HG03064 (cell line): Measurements from ENCODE around the gene BBX.

Experiments
- ATAC-seq: cut with Tn5 transposase; IDR thresholded peaks from one replicate; pipeline ENCODE4 v1.9.1; 2021; ENCODE audit warnings: low read depth; ENCODE audit not compliant: unreplicated experiment

BBX gene

DNA sequence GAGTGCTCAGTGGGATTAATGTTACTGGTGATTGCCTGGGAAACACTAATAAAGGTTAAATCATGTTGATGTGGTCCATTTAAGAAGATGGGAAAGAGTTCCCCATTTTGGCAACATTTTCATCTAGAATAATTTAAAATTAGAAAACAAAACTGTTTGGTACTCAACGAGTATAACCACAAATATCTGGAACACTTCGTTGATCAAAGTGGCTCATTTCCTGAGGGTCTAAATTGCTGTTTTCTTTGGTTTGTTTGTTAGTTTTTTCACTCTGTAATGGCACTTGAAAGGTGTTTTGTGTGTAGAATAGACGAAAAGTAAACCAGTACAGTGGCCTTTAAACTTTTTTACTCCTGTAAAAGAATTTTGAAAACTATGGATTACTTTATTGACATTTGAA is 73.9 kb downstream of the BBX start:
- ATAC-seq, result no peak

- peak; percentile 91 for ATAC-seq
Observed at GRCh38 chr3:107598926-107599771, 76.4 kb downstream of the BBX start.

- ATAC-seq, result no peak
Observed at GRCh38 chr3:107599772-107600145, 77.0 kb downstream of the BBX start.

DNA sequence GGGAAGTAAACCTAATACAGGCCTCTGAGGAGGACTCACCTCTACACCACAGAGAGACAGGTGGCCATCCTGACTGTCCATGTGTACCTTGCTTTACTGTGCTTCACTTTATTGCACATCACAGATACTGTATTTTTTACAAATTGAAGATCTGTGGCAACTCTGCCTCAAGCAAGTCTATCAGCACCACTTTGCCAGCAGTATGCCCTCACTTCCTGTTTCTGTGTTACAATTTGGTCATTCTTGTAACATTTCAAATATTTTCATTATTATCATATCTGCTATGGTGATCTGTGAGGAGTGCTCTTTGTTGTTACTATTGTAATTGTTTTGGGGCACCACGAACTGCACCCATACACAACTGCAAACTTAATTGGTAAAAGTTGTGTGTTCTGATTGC is 78.0 kb downstream of the BBX start:
- no peak for ATAC-seq

DNA sequence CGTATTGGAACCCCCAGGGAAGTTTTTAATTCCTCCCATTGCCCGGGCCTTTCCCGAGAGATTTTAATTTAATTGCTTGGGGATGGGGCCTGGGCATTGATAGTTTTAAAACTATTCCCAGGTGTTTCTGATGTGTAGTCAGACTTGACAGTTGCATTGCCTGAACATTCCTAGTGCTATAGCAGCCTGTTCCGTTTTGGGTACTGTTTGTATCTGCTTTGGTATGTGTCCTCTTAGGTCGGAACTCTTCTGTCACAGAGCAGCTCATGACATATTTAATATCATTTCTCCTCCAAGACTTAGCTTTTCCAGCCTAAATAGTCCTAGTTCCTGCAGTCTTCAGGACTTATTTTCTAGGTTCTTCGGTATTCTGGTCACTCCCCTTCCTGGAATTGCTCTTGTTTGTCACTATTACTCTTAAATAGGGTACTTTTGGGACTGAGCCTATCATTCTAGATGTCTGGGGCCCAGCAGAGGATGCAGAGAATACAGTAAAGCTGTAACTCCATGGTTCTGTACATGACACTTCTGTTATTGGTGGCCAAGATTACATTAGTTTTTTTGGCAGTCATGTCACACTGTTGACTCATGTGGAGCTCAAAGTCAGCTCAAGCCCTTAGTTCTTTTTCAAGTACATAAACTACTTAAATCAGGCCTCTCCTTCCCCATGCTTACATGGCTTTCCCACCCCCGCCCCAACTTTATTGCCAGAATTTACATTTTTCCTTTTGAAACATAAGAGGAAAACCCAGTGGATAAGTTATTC is 81.5 kb downstream of the BBX start:
- no peak for ATAC-seq

DNA sequence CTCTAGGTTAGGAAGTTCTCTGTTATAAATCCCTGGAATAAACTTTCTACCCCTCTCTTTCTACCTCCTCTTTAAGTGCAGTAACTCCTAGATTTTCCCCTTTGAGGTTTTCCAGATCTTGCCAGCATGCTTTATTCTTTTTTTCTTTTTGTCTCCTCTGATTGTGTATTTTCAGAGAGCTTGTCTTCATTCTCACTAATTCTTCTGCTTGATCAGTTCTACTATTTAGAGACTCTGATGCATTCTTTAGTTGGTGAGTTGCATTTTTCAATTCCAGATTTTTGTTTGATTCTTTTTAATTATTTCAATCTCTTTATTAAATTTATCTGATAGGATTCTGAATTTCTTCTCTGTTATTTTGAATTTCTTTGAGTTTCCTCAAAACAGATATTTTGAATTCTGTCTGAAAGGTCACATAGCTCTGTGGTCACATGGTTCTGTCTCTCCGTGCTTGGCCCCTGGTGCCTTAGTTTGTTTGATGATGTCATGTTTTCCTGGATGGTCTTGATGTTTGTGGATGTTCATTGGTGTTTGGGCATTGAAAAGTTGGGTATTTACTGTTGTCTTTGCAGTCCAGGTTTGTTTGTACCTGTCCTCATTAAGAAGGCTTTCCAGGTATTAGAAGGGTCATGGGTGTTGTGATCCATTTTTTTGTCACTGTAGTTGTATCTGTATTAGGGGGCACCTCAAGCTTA is 89.2 kb downstream of the BBX start:
- ATAC-seq, result no peak

DNA sequence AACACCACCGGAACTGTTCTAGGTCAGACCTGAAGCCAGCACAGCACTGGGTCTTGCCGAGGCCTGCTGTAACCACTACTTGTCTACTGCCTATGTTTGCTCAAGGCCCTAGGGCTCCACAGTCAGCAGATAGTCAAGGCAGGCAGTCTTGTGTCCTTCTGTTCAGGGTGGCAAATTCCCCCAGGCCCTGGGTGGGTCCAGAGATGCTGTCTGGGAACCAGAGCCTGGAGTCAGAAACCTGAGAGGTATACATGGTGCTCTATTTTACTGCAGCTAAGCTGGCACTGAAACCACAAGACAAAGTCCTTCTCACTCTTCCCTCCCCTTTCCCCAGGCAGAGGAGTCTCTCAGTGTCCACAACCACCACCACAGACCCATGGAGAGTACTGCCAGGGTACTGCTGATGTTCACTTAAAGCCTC is 89.9 kb downstream of the BBX start:
- ATAC-seq, result no peak

- ATAC-seq, result no peak
Observed at GRCh38 chr3:107619549-107619948, 96.8 kb downstream of the BBX start.

- ATAC-seq, result no peak
Observed at GRCh38 chr3:107620534-107620933, 97.8 kb downstream of the BBX start.

DNA sequence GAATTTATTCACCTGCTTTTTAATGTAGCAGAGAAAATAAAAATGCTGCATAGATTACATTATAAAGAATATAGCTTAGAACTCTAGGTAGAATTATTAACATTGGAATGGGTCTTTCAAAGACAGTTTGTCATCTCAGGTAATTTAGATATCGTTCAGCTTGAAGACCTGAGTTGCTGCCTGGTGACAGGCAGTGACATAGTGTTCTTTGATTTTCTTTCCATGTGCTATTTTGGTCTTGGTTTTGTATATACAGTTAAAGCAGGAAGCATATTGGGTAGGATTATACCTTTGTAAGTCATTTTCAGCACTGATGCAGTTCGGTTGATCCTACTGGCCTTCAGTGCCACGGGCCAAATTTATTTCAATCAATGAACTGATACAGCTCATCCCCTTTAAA is 98.7 kb downstream of the BBX start:
- no peak for ATAC-seq

DNA sequence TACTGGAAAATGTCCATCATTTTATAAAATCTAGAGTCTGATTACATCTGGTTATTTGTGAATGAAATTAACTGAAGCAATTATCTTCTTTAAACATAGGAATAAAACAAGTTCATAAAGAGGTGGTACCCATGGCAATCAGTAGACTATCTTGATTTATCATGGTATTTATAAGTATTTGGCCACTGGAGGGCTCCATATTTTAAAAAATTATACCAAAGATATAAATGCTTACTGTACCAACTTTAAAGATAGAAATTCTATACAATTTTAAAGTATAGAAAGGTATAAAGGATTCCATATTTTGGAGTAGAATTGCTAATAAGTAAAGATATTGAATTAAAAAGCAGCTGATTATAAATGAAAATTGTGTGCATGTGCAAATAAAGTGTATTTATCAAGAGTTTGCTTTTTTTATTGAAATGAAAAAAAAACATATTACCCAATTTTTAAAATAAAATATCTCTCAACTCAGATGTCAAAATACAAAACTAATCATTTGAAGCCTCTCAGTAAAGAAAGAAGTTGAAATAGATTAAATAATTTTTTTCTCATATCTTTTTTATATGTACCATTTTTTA is 105.3 kb downstream of the BBX start:
- ATAC-seq, result no peak

DNA sequence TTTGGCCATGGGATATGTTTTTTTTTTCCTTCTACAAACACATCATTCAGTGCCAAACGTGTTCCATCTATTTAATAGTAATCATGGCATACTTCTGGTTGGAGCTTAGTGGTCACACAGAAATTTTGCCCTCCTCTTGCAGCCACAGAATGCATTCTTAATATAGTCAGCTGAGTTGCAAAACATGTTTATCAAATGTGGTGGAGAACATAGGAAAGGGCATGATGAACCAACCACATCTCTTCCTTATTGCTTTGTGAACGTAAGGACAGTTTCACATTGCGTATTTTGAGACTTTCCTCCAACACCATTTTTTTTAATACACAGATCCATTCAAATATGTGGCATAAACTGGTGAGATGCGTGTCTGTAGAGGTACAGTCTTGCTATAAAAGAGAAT is 106.8 kb downstream of the BBX start:
- ATAC-seq, result no peak

DNA sequence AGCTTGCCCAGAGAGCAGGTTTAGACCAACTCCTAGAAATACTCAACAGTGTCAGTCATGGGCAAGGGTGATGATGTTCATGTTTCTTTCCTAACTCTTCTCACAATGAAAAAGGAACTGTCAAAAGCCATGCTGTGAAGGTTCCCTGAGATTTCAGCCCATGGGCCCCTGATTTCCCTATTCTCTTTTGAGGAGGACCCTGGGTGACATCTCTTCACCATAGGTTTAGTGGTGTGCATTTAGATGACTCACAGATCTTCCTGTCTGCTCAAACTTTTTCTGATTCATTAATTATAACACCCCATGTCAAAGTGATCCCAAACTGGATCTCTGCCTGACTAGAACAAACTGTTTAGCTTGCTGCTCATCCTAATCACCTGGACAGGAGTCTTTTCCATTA is 108.0 kb downstream of the BBX start:
- no peak for ATAC-seq

GRCh38 chr3:107632576-107632975 is 109.8 kb downstream of the BBX start:
- ATAC-seq, result no peak

DNA sequence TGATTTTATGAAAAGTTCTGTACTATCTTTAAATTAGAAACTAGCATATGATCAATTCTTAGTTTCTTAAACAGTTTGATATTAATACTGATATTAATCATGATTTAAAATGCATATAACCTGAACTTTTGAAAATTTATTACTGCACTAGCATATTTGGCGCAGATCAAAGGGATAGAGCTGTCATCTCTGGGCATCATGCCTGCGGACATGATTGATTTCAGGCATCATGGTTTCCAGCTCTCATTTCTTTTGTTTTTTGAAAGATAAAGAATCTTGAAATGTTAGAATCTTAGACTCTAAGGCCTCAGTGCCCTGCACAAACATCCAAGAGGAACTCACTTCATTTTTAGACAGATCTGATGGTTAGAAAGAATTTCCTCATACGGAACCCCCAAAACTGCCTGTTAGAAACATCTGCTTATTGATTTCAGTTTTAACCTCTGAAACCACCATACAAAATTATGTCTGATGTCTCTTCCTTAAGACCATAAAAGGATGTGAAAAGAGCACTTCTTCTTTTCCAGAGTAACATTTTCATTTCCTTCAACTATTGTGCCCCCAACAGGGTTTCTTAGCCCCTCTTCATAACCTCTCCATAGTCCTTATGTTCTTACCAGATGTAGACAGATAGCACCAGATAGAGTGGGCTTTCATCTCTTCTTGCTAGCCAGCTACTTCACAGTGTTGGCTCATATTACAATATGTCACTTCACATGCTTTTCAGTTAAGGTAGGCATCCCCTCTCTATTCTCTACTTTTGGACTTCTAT is 110.8 kb downstream of the BBX start:
- ATAC-seq, result peak; percentile 95

DNA sequence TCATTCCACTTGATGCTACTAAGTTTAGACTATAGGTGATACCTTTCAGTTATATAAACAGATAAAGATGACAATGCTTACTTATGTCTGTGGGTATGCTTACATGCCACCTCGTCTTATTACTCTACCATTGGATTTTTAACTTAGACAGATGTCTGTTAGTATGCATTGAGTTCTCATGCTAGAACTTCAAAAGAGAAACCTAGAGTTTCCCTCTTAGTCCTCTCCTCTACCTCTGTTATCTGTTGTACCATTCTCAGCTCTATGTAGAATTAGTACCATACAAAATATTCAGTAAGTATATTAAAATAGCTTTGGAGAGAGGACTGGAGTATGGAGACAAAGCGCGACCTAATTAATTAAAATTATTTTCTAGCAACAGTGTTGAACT is 111.3 kb downstream of the BBX start:
- ATAC-seq, result peak; percentile 43

DNA sequence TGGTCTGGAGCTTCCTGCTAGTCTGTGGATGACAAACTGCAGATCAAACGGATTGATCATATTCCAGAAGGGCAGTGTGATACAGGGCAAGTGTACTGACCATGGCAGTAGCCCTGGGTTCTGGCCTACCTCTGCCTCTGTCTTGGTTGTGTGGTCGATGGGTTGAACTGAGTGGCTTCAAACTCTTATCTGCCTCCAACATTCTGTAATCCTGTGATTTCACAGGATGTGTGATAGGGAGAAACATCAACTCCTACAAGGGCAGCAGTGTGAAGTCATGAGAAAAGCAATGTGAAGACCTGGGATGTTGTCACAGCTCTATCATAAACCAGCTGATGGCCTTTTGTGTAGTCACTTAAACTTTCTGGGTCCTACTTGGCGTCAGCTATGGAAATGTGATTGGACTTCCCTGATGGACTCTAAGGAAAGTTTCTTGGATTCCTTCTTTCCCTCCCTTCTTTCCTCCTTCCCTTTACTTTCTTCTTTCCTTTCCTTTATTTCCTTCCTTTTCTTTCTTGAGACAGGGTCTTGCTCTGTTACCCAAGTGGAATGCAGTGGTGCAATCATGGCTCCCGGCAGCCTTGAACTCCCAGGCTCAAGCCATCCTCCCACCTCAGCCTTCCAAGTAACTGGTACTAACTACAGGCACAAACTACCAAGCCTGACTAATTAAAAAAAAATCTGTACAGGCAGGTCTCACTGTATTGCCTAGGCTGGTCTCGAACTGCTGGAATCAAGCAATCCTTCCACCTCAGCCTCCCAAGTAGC is 114.8 kb downstream of the BBX start:
- ATAC-seq, result no peak

GRCh38 chr3:107641572-107642307 is 119.0 kb downstream of the BBX start:
- ATAC-seq, result peak; percentile 80
